Astrocyte of the cerebellum (primary cell): ENCODE measurements around the gene LRRFIP2.
"Not testable (repeated sequence)": the region's sequence is repeated elsewhere in the genome, so short reads cannot be mapped to it uniquely, and the experiment has no call there.

Source experiments
- DNase-seq: peaks from one replicate; pipeline ENCODE4 v3.0.0-alpha.2; 2011; ENCODE audit warnings: low read depth
- H3K4me3 ChIP-seq: 2 replicates; pipeline ENCODE4 v1.5.1; 2011; ENCODE audit warnings: mild to moderate bottlenecking, low read depth, low read length, moderate library complexity
- in situ Hi-C: cut with HindIII; loops from 2 replicates; pipeline ENCODE4 v1.10.0; 2017; ENCODE audit warnings: low sequenced_read_pairs
- TF ChIP-seq, protein P1 (sequence below): IDR thresholded peaks from 2 replicates; pipeline ENCODE4 v1.5.1; 2012; ENCODE audit warnings: low read length, low read depth, moderate library complexity, mild to moderate bottlenecking; ENCODE audit errors: missing control alignments

The LRRFIP2 gene

DNA sequence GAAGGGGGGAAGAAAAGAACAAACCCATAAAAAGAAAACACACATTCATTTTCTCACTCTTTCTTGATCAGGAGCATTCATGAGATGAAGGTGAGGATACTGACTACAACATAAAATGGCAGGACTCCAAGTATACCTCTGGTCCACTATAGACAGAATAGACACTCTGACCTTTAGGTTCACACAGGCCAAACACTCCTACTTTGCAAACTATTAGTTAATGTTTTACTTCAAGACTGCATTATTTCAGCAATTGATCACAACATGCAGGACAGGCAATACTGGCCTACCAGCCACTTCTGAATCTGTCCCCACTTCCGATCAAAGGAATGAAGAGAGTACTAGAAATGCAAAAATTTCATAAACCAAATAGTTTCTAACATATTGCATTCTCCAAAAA, 47.0 kb downstream of the LRRFIP2 start:
- in situ Hi-C loops: no loop called here
- no peak for DNase-seq
- TF ChIP-seq, protein P1, sequence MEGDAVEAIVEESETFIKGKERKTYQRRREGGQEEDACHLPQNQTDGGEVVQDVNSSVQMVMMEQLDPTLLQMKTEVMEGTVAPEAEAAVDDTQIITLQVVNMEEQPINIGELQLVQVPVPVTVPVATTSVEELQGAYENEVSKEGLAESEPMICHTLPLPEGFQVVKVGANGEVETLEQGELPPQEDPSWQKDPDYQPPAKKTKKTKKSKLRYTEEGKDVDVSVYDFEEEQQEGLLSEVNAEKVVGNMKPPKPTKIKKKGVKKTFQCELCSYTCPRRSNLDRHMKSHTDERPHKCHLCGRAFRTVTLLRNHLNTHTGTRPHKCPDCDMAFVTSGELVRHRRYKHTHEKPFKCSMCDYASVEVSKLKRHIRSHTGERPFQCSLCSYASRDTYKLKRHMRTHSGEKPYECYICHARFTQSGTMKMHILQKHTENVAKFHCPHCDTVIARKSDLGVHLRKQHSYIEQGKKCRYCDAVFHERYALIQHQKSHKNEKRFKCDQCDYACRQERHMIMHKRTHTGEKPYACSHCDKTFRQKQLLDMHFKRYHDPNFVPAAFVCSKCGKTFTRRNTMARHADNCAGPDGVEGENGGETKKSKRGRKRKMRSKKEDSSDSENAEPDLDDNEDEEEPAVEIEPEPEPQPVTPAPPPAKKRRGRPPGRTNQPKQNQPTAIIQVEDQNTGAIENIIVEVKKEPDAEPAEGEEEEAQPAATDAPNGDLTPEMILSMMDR: no peak
- no peak overlapping the region for H3K4me3 ChIP-seq

DNA sequence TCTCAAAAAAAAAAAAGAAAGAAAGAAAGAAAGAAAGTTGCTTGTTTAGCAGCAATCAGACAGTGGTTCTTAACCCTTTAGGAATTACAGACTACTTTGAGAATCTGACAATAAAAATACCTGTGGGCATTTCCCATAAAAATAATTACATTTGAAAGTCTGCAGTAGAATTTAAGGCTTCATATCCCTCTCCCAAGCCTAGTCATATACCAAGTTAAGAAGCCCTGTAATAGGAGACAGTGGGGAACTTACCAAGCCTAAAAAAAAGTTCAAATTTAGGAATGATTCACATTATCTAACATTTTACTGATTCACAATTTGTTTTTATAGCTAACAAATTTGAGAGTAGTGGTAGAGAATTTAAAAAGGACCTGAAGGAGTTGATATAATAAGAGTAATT, 47.5 kb downstream of the LRRFIP2 start:
- no peak overlapping the region for H3K4me3 ChIP-seq
- TF ChIP-seq, protein P1: no peak
- no peak for DNase-seq
- in situ Hi-C loops: no loop called here

DNA sequence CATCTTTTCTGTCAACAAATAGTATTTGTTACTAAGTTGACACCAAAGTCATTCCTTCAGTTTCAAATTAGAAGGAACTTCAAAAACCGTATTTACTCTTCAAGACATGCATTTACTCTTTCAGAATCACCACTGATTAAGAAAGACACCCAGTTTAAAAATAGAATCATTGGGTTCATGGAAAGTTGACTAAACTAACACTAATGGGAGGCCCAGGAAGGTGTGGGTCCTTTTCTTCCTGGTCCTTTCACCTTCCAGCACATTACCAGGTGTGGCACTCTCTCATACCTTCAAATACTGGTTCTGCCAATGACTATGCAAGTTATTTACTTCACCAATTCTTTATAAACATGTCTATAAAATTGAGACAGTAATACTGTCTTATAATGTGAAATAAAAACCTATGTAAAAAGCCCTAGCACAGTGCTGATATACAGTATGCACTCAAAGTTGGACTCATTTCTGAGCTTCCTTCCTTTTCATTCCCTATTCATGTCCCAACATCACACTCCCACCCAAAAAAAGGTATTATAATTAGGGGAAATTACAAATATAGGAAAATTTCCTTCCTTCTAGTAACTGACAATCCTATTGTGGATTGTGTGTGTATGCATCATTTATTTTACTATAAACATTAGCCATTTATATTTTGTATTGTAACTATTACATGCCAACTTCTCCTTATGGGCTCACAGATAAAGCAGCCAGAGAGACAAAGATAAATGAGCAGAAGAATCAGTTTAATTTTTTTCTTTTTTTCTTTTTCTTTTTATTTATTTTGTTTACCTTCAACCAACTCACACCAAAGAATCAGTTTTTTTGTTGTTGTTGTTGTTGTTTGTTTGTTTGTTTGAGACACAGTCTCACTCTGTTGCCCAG, 48.9 kb downstream of the LRRFIP2 start:
- in situ Hi-C loops: no loop called here
- TF ChIP-seq, protein P1: no peak
- no peak overlapping the region for H3K4me3 ChIP-seq
- DNase-seq: no peak

DNA sequence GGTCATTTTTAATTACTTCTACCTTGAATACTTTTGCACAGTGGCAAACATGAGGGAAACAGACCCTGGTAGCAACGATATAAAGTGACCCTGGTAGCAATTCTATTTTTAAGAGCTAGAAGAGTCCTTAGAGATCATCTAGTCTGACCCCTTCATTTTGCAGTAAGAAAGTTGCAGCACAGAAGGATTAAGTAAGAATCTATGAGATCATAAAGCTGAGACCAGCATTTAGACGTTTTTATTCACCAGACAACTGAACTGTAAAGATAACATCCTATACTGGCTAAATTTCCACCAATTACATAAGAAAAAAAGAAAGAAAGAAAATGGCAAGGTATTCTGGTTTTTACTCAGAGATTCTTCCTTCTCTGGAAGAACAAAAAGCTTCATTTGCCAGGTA, 49.9 kb downstream of the LRRFIP2 start:
- no peak overlapping the region for H3K4me3 ChIP-seq
- TF ChIP-seq, protein P1: no peak
- in situ Hi-C loops: no loop called here
- DNase-seq: no peak

DNA sequence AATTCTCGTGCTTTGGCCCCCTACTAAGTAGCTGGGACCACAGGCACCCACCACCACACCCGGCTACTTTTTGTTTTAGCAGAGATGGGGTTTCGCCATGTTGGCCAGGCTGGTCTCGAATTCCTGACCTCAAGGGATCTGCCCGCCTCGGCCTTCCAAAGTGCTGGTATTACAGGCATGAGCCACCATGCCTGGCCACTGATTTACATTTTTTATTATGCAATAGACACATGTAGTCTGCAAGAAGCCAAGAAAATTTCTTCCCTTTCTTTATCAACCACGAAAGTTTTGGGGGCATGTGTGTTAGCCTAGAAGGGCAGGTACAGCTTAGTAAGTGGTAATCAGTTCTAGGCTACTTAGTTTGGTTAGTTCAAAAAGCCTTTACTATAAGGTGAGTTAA, 51.1 kb downstream of the LRRFIP2 start:
- no peak overlapping the region for H3K4me3 ChIP-seq
- TF ChIP-seq, protein P1: no peak
- in situ Hi-C loops: no loop called here
- DNase-seq: no peak

DNA sequence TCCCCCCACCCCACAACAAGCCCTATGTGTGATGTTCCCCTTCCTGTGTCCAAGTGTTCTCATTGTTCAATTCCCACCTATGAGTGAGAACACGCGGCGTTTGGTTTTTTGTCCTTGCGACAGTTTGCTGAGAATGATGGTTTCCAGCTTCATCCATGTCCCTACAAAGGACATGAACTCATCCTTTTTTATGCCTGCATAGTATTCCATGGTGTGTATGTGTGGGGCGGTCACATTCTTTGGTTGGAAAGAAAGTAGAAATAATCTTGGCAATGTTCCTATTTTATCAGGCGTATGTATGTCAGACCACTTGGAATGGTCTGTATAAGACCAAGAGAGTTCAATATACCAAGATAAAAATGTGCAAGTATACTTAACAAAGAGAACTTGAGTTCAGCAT, 52.3 kb downstream of the LRRFIP2 start:
- DNase-seq, H3K4me3 ChIP-seq, in situ Hi-C loops: not testable (repeated sequence)

DNA sequence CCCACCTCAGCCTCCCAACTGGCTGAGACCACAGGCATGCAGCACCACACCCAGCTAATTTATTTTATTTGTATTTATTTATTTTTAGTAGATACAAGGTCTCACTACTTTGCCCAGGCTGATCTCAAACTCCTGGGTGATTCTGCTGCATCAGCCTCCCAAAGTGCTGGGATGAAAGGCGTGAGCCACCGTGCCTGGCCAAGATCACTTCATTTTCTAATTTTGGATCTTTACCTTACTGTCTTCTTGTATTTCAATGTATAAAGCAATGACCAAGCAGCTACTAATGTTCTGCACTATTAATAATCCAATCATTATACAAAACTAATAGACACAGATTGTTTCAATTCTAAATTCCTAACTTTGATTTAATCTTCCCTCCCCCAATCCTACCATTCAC, 56.2 kb downstream of the LRRFIP2 start:
- in situ Hi-C loops: no loop called here
- TF ChIP-seq, protein P1: no peak
- DNase-seq: no peak
- no peak overlapping the region for H3K4me3 ChIP-seq
